ENCODE results near the gene VWA1.

GRCh38 chr1:1399187-1399871 lies 36.2 kb upstream of the VWA1 start, which contains the start of gene CCNL2:
- TF ChIP-seq CHD2 (IDR thresholded peaks at IDR 0.05; ENCODE audit: low read length, partially characterized antibody) (no peak), POLR2A (IDR thresholded peaks at IDR 0.05; ENCODE audit: low read length) (peak; percentile 60), EHMT2 (IDR thresholded peaks at IDR 0.05; ENCODE audit: low read depth) (no peak), HDAC2 (IDR thresholded peaks at IDR 0.05) (no peak), HOXA7 (CRISPR knock-in tag; IDR thresholded peaks at IDR 0.05) (no peak), KDM1A (IDR thresholded peaks at IDR 0.05; ENCODE audit: low read depth) (no peak), NR3C1 (IDR thresholded peaks at IDR 0.05) (no peak), CHD4 (IDR thresholded peaks at IDR 0.05; ENCODE audit: borderline replicate concordance) (no peak)
- TF ChIP-seq, protein P1, sequence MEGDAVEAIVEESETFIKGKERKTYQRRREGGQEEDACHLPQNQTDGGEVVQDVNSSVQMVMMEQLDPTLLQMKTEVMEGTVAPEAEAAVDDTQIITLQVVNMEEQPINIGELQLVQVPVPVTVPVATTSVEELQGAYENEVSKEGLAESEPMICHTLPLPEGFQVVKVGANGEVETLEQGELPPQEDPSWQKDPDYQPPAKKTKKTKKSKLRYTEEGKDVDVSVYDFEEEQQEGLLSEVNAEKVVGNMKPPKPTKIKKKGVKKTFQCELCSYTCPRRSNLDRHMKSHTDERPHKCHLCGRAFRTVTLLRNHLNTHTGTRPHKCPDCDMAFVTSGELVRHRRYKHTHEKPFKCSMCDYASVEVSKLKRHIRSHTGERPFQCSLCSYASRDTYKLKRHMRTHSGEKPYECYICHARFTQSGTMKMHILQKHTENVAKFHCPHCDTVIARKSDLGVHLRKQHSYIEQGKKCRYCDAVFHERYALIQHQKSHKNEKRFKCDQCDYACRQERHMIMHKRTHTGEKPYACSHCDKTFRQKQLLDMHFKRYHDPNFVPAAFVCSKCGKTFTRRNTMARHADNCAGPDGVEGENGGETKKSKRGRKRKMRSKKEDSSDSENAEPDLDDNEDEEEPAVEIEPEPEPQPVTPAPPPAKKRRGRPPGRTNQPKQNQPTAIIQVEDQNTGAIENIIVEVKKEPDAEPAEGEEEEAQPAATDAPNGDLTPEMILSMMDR (IDR thresholded peaks at IDR 0.05), result 0 out of 3 replicates have a peak, but pooled peaks have one; percentile 7
- TF ChIP-seq, protein P2, sequence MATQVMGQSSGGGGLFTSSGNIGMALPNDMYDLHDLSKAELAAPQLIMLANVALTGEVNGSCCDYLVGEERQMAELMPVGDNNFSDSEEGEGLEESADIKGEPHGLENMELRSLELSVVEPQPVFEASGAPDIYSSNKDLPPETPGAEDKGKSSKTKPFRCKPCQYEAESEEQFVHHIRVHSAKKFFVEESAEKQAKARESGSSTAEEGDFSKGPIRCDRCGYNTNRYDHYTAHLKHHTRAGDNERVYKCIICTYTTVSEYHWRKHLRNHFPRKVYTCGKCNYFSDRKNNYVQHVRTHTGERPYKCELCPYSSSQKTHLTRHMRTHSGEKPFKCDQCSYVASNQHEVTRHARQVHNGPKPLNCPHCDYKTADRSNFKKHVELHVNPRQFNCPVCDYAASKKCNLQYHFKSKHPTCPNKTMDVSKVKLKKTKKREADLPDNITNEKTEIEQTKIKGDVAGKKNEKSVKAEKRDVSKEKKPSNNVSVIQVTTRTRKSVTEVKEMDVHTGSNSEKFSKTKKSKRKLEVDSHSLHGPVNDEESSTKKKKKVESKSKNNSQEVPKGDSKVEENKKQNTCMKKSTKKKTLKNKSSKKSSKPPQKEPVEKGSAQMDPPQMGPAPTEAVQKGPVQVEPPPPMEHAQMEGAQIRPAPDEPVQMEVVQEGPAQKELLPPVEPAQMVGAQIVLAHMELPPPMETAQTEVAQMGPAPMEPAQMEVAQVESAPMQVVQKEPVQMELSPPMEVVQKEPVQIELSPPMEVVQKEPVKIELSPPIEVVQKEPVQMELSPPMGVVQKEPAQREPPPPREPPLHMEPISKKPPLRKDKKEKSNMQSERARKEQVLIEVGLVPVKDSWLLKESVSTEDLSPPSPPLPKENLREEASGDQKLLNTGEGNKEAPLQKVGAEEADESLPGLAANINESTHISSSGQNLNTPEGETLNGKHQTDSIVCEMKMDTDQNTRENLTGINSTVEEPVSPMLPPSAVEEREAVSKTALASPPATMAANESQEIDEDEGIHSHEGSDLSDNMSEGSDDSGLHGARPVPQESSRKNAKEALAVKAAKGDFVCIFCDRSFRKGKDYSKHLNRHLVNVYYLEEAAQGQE (IDR thresholded peaks at IDR 0.05), result peak; percentile 43; the same call in 1 of the 2 replicates
